Renal cortex interstitium (tissue), 11 donors: ENCODE measurements around the gene ADAM19. TPM values are rescaled to one million over a fixed set of nuclear protein-coding genes. Genes with fewer than 3 reads are reported as not detected.

ENCODE experiments used
- DNase-seq, 11 donors: peaks; one replicate each; pipeline ENCODE4 v3.0.0-alpha.2; 2013; ENCODE audit warnings: low read depth in 9 of 11, low spot score in 4 of 11; ENCODE audit errors: extremely low read depth in 1 of 11
- polyA plus RNA-seq, 3 donors: library from polyadenylated mRNA; unstranded; fragments of 120-200 nt; gene quantifications; one replicate each; pipeline ENCODE4 v1.2.1, GENCODE V29; 2013; ENCODE audit not compliant: insufficient read length in 3 of 3

Gene ADAM19
- polyA plus RNA-seq, 3 donors, result 8.4 to 11.6 (median 8.7) TPM

DNA sequence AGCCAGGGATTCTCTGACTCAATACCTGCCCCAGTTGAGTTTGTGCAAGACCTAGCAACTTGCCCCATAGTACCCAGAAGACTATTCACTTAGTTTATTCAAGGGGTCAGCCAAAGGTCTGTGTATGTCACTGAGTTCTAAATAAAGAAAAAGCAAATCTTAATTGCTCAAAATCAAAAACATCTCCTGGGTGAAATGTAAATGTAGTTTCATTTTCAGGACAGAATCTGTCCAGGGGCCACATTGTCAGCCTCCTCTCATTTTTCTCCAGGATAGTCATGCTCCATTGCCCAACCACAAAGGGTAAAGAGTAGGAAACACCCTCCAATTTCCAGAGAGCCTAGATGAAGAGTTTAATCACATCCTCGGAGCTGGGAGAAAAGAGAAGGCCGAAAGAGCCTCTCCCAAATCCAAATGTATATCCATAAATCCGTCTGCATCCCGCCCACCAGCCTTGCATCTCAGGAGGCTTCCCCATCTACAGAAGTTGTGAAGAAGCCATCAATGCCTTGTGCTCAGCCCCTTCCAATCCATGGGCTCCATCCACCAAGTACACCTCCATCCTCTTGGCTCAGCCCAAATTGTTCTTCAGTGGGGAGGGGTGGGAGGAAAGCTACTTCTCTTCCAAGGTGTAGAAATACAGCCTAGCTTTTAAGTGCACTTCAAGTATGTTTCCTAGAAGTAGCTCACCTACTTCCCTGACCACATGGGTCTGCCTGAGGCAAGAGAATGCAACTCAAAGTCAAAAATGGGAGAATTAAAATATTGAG lies 26.9 kb downstream of the ADAM19 start:
- no peak for DNase-seq

DNA sequence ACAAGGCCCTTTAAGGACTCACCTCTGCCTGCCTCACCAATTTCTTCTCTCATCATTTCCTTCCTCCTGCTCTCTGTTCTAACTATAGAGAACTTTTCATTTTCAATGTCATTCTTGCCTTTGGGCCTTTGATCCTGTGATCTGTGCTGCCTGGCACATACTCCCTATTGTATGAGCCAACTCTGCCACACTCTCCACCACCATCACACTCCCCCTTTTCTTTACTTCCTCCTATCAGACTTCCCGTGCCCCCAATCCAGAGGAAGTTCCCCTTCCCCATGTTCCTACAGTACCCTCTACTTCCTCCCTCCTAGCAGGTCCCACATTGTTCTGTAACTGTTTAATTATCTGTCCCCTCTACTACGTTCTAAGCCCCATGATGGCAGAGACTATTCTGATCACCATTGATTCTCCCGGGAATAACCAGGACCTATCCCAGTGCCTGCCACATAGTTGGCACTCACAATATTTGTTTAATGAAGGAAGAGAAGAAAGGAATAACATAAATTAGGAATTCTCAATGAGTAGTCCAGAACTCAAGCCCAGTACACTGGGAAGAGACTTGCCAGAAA lies 27.5 kb downstream of the ADAM19 start:
- no peak for DNase-seq

DNA sequence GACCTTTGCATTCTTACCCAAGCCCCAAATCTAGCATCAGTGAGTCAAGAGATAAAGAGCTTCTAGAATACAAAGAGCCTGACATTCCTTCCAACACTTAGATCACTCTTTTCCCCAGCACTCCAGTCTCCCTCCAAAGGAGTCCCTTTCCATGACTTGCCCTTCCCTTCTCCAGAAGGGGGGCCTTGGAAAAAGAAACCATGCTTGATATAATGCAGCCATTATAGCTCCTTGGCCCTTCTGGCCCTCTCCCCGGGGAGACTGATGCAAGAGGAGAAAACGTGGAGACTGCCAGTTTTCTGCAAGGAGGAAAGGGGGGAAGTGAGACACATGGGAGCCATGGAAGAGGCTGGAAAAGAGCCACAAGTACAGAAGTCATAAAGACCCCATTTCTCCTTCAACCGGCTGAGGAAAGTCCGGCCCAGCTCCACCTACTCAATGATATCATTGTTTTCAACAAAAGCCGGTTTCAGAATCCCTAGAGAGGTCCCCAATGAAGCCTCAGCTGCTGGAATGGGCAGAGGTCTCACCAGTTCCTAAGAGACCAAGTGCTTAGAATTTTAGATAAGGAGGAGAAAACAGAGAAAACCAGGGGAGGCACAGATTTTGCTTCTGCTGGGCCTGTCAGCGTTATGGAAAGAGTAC lies 29.0 kb downstream of the ADAM19 start:
- DNase-seq, result no peak

DNA sequence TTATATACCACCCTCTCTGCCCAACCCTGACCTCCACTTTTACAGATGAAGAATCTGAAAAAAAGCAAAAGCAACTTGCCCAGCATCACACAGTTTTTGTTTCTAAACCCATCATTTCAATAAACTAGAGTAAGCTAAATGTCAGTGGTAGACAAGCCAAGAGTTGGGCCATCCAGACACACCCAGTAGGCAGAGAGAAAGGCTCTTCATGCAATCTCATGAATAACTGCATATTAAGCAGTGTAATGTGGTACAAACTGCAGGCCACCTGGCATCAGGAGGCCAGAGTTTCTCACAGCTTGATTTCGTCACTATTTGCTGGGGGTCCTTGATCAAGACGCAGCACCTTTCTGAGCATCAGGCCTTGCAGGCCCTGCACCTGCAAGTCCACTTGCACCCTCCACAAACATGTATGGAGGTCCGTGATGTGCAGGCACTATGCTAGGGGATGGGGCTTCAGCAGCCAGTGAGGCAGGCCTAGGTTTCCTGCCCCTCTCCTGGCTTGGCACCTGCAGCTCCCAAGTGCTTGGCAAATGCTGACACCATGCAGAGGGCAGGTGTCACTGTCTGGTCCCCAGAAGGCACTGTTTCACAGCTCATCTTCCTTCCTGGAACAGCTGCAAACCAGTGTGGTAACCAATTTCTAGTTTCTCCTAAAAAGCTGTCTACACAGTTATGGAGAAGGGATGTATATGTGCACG lies 29.8 kb downstream of the ADAM19 start:
- DNase-seq, result no peak

DNA sequence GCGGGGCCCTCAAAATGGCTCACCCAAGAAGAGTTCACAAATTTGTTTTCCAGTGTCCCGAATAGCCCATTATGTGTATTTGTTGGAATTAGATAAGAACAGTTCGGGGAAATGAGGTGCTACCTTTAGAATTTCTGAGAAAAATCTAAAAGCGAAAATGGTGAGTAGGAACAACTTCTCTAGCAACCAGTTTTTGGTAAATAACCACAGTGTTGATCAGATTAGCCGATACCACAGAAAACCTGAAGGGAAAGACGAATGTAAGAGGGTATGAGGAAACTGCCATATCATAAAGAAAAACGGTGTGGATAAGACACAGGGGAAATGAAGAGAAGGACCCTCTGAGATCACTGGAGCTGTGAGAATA lies 31.0 kb downstream of the ADAM19 start:
- DNase-seq, result no peak

DNA sequence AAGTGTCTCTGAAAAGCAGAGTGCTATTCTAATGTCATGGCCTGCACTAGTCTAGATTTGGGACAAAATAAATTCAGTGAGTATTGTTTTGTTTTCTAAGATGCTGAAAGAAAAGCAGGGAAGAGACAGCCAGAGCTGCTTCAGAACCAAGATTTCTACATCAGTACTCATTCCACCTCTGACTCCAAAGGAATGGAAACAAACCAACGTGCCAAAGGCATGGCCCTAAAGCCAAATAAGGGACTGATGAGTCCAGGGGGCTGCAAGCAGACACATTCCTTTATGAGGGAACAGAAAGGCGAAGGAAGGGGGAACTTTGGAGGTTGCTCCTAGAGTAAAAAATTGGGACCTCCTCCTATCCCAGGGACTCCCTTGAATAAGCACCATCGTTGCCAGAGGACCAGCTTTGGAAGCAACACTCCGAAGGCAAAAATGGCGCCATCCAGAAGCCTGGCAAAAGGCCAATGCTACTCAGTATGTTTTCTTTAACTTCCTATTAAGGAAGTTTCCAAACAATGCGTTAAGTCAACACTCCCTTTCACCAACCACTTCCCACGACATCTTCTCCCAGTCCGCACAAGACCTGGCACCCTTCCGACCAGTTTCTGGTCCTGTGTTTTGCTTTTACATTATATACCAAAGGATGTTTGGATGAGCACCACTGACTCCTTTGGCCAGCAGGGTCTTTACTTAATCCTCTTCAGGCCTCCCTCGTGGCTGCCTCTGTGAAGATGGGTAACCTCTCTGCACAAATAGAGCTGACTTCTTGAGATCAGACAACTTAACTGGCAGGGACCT lies 31.6 kb downstream of the ADAM19 start:
- DNase-seq, result no peak

DNA sequence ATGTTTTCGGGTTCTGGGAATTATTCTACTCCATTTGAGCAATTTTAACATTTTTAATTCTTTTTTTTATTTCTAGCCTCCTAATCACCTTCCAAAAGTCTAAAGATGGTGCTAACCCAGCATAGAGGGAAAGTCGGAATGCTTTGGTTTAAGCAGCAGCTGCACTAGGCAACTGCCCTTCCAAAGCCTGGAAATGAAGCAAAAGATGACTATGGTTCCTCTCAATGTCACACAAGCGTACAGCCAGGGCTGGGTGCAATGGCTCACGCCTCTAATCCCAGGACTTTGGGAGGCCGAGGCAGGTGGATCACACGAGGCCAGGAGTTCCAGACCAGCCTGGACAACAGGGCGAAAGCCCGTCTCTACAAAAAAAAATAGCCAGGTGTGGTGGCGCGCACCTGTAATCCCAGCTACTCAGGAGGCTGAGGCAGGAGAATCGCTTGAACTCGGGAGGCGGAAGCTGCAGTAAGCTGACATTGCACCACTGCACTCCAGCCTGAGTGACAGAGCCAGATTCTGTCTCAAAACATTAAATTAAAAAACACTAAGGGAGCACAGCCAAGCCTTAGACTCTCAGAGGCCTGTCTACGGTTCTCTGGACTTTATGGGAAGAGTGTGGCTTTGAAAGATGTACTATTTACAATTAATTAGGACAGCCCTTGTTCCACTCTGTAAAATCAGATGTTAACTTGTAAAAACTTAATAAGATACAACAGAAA lies 33.1 kb downstream of the ADAM19 start:
- DNase-seq, result no peak

DNA sequence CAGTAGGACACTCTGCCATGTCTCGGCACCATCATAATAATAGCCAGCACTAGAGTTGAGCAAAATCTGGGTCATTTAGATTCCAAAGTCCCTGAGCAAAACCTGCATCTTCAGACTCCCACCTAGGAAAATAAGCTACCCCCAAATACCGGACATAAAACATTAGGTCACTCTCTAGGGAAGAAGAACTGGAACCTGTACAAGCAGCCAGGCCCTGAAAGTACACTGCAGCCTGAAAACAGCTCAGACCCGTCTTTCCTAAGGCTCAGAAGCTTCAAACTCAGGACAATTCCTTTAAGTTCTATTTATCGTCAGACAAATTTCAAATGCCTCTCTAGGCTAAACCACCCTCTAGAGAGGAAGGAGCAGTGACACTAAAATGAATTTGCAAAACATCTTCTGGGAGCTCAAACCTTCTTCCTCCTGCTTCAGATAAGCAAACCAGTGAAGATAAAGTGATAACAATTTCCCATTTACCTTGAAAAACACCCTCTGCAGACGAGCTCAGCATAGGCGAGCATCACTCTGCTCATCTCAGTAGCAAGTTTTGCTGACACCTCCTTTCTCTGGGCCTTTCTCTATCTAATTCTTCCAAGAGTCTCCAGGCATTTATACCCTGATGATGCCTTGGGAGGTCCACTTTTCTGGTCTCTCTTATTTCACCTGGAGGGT lies 34.0 kb downstream of the ADAM19 start:
- DNase-seq, result no peak

DNA sequence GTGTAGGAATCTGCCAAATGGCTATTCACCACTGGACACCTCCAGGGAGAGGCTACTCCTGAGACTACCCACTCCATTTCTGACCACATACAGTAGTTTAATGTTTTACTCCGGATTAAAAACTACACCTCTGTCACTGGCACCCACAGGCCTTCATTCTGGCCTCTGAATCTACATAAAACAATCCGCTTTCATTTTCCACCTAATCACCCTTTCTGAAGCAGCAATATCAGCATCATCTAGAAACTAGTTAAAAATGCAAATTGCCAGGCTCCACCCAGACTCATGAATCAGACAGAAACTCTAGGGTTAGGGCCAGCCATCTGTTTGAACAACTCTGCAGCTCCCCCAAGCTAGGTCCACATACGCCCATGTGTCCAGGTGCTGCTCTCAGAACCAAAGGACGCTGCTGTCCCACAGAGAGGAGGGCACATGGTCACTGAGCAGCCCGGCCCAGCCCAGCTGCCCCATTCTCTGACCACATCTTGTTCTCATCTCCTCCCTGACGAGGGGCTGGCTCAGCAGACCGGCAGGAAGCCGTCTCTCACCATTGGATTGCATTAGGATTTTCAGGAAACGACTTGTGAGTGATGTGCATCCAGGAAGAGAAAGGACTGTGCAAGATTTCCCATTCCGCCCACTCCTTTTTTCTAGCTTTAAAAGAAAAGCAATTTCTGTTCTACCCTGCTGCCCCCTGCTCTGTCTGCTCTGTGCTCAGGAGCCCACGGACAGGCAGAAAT lies 34.7 kb downstream of the ADAM19 start:
- peak in 1 of 11 donors; percentile 39 for DNase-seq

DNA sequence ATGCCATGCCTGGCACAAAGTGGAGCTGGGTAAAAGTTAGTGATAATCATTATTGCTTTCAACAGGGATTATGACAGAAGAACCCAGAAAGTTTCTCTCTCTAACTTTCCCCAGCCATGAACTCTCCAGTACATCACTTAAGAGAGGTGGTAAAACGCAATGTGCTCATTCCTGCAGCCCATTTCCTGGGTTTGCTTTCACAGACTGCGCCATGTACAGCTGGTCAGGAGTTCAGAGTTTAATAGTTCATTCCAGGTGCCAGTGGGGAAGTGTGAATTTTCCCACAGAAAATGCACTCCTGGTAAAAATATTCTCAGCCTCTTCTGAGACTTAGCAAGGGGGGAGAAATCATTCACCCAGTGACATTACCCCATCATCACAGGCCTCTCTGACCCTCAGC lies 35.5 kb downstream of the ADAM19 start:
- no peak for DNase-seq

DNA sequence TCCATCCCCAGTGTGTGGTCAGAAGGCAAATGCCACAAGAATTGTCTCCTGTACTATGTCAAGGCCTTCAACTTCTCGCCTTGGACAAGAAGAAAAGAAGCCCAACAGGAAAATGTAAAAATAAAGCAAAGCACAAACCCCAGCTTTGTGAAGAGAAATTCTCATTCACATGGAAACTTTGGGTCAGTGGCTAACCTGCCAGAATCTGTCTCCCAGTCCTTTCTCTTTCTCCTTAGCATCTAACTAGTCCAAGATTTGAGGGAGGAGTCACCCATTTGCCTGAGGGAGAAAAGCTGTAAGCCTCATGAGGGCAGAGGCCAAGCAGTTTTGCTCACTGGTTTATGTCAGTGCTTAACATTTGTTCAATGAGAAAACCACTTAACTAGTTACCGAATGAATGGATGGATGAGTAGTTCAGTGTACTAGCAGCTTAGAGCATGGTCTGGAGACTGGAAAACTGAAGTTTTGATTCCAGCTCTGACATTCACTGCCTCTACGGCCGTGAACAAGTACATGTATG lies 36.0 kb downstream of the ADAM19 start:
- no peak for DNase-seq

DNA sequence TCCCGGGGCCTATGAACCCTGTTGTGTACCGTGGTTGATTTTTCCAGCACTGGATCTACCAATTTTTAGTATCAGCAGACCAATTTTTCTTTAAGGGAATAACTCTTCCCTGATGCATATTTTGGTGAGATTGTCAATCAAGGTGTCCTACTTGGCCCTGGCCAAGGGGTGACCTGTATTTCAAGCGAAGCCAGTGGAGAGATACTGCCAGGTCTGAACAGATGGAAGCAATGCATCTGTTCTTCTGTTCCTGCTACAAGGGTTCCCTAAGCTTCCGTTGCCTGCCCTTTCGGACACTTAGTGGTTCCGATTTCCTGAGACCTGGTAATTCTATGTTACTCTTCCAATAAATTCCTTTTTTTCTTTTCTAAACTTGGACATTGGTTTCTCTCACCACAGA lies 37.3 kb downstream of the ADAM19 start:
- DNase-seq, result no peak

DNA sequence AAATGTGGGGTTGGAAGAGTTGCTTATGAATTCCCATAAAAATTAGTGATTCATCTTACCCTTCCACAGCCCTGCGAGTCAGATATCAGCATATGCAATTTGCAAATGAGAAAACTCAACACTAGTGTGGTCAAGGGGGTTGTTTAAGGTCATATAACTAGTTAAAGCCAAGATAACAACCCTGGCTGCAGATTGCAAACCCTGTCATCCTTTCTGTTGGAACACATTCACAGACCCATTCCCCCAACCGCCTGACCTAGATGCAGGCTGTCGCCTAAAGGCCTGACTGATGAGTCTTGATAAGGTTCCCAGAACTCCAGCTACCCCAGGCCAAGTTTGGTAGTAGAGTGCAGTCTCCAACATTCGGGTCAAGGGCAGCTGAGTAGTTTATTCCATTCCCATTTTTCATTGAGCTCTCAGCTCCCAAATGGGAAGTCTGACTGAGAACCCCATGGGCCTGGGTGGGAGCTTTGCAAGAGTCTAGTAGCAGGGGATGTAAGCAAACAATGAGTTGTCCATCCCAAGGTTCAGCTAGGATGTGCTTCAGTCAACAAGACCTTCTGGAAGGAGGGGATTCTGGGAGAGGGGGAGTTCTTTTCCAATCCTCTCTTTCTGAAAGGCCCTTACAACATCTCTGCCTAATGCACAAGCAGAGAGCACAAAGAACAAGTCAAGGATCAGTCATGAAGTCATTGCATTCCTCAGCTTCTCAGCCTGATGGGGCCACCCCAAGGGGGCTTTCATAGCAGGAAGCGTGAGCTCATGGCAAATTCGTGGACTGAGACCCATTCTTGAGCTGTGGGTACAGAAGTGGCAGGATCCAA lies 40.3 kb downstream of the ADAM19 start:
- DNase-seq, result no peak

DNA sequence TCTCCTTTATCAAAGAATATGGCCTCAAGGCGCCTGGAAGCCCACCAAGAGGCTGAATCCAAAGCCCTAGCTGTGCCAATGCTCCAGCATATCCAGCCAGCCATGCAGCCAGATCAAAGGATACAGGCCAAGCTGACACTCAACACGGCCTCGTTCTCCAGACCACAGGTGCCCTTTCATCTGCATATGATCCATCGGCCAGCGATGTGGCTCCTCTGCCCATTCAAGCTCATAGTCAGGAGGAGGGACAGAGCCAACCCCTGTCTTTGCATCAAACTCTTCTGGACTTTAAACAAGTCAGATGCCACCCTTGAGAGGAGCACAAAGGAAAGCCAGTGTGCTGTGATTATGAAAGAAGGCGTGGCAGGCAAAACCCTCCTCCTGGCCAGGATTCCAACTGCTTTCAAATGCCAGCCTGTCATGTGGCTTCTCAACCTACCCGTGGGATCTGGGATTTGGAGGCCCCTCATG lies 42.5 kb downstream of the ADAM19 start:
- DNase-seq, result no peak

DNA sequence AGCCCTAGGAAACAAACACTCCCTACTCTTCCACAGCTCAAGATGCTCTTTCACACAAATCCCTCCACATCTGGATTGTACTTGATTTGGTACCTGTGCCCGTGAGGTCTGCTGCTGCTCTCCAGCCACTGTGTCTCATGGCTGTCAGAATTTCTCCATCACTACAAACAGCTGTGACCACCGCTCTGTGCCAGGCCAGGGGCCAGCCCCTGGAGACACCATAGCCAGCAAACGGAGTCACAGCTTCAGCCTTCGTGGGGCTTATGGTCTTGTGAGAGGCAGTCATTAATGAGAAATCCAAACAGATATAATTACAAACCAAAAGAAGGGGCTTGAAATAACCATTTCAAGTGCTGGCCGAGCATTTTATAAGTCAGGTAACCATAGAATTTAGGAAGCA lies 43.6 kb downstream of the ADAM19 start:
- no peak for DNase-seq

DNA sequence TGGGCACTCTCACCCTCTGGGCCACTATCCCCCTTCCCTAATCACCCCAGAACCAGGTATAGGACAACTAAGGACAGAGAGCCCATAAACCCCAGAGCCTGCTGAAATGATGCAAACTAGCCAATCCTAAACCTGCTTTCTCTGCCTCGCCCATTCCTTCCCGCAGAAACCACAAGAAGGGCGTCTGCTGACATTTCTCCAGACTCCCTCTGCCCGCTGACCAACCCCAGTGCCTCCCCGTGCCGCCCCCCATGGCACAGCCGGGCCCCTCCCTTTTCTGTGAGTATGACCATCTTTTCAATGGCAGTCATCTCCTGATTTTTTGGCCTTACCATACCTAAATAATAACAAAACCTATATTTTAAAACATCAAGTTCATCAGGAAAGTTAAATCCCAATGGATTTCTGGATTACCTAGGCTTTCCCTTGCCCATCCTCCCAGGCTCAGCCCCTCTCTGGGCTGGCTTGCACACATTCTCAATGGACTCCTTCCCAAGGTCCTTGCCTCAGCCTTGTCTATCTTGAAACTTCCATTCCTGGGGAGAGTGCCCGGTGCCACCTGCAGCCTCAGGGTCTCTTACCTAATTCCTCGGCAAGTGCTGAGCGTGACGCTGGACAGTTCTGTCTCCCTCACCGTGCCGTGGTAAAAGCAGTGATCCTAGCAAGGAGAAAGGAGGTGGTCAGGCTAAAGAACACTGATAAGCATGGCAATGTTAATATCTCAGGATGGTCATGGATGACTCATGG lies 45.2 kb downstream of the ADAM19 start:
- no peak for DNase-seq
